ENCODE measurements around the gene SETD2.
"Not testable (repeated sequence)": the region's sequence is repeated elsewhere in the genome, so short reads cannot be mapped to it uniquely, and the experiment has no call there.

SETD2 gene, protein sequence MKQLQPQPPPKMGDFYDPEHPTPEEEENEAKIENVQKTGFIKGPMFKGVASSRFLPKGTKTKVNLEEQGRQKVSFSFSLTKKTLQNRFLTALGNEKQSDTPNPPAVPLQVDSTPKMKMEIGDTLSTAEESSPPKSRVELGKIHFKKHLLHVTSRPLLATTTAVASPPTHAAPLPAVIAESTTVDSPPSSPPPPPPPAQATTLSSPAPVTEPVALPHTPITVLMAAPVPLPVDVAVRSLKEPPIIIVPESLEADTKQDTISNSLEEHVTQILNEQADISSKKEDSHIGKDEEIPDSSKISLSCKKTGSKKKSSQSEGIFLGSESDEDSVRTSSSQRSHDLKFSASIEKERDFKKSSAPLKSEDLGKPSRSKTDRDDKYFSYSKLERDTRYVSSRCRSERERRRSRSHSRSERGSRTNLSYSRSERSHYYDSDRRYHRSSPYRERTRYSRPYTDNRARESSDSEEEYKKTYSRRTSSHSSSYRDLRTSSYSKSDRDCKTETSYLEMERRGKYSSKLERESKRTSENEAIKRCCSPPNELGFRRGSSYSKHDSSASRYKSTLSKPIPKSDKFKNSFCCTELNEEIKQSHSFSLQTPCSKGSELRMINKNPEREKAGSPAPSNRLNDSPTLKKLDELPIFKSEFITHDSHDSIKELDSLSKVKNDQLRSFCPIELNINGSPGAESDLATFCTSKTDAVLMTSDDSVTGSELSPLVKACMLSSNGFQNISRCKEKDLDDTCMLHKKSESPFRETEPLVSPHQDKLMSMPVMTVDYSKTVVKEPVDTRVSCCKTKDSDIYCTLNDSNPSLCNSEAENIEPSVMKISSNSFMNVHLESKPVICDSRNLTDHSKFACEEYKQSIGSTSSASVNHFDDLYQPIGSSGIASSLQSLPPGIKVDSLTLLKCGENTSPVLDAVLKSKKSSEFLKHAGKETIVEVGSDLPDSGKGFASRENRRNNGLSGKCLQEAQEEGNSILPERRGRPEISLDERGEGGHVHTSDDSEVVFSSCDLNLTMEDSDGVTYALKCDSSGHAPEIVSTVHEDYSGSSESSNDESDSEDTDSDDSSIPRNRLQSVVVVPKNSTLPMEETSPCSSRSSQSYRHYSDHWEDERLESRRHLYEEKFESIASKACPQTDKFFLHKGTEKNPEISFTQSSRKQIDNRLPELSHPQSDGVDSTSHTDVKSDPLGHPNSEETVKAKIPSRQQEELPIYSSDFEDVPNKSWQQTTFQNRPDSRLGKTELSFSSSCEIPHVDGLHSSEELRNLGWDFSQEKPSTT (N-terminal part only)

DNA sequence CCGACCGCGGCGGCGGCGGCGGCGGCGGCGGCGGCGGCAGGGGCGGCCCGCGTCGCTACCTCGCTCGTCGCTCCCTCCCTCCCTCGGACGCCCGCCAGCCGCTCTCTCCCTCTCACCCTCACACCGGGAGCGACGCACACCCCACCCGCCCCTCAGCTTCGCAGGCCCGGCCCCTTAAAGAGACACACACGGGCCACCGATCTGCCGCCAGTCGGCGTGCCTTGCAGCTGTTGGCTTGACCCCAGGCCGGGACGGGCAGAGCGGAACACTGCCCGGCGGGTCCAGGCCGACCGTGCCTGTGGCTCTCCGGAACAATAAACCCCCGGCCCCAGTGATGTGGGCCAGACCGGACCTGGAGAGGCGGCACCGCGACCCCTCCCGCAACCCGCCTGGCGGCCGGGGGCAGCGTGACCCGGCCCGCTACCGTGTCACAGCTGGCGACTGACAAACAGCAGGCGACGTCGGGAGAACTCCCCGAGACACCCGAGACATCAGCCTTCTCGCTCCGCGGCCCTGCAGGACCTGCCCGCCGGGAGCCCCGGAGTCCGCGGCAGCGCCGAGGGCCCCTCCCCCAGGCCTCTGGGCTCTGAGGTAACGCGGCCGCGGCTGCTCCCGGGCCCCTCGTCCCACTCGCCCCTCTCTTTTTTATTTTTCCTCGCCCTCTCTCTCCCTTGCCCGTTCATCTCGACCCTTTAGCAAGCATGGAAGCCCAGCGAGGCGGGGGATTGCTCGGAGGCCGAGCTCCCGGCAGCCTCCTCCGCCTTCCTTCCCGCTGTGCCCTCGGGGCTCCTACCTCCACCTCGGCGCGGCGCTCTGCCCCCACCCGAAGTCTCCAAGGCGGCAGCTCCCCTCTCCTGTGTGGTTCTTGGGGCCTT lies at the start of gene SETD2:
Gene SETD2 (minus strand): TSS at position 107 of the 875 bp plus-strand sequence. CDS start 189 bp downstream, outside the sequence.
- peak; percentile 93 for DNase-seq

DNA sequence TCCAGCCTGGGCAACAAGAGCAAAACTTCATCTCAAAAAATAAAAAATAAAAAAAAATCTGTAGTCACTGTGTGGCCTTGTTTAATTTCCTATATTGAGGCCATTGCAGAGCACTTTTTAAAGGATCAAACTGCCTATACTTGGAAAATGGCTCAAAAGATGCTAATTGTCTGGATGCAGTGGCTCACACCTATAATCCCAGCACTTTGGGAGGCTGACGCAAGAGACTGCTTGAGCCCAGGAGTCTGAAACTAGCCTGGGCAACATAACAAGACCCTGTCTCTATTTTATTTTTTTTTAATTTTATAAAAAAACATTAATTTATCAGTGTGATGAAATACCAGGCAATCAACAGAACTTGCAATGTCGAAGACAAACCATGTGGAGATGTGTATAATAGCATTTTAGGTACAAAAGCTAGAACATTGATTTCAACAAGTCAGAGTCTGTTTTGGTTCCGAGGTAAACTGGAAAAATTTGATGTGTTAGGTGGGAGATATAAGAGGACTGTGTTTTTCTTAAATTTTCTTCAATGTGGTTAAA lies 47.0 kb upstream of the SETD2 start:
- DNase-seq = no peak

DNA sequence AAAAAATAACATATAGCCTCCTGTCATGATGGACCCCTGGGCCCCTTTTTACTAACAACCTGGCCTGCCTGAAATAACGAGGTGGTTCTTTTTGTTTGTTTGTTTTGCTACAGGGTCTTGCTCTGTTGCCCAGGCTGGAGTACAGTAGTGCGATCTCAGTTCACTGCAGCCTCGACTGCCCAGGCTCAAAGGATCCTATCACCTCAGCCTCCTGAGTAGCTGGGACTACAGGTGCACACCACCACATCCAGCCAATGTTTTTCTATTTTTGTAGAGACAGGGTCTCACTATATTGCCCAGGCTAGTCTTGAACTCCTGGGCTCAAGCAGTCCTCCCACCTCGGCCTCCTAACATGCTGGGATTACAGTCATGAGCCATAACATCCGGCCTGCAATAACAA lies 42.1 kb upstream of the SETD2 start:
- not testable (repeated sequence) for DNase-seq

GRCh38 chr3:47204875-47205274 lies 41.0 kb upstream of the SETD2 start:
- DNase-seq = no peak

- no peak for DNase-seq
Observed at GRCh38 chr3:47202542-47202941, 38.6 kb upstream of the SETD2 start.

- no peak for DNase-seq
Observed at GRCh38 chr3:47197287-47197686, 33.4 kb upstream of the SETD2 start.

GRCh38 chr3:47194994-47195393 lies 31.1 kb upstream of the SETD2 start:
- DNase-seq = no peak

- DNase-seq = no peak
Observed at GRCh38 chr3:47193871-47194859, 30.3 kb upstream of the SETD2 start.

- no peak for DNase-seq
Observed at GRCh38 chr3:47186285-47186684, 22.4 kb upstream of the SETD2 start.

GRCh38 chr3:47181685-47182084 lies 17.8 kb upstream of the SETD2 start:
- not testable (repeated sequence) for DNase-seq

- not testable (repeated sequence) for DNase-seq
Observed at GRCh38 chr3:47180011-47180410, 16.1 kb upstream of the SETD2 start.

GRCh38 chr3:47176582-47176981 lies 12.7 kb upstream of the SETD2 start:
- DNase-seq = no peak

- DNase-seq = peak; percentile 68
Observed at GRCh38 chr3:47163169-47164006, 525 bp downstream of the SETD2 start.

DNA sequence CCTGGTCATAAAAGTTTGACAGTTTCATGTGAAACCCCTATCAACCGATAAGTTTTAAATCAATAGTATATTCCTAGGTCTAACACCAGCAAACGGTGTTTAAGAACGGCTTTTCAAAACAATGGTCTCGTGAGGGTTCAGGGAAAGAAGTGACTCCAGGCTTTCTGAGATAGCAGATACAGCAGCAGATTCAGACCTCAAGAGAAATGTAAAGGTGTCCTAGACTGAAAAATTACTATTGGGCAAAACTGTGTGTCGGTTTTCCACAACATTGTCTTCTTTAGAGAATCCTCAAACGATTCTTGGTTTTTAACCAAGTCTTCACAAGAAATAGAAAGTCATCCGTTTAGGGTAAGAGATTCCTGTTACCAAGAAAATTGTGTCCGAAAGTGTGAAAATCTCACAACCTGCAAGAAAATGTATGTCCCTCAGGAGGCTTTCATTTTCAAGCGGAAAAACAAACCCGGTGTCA lies 1.2 kb downstream of the SETD2 start:
- DNase-seq = no peak

- no peak for DNase-seq
Observed at GRCh38 chr3:47161983-47162696, 1.8 kb downstream of the SETD2 start.

- no peak for DNase-seq
Observed at GRCh38 chr3:47159820-47160219, 4.1 kb downstream of the SETD2 start.

DNA sequence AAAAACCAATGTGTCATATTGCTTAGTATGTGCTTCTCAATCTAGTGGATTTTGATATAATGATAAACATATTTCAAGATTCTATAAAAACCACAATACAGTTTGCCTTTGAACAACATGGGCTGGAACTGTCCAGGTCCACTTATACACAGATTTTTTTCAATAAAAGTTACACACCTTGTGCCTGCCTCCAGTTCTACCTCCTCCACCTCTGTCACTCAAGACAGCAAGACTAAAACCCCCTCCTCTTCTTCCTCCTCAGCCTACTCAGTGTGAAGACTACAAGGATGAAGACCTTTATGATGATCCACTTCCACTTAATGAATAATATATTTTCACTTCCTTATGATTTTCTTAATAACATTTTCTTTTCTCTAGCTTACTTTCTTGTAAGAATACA lies 5.7 kb downstream of the SETD2 start:
- DNase-seq = no peak

DNA sequence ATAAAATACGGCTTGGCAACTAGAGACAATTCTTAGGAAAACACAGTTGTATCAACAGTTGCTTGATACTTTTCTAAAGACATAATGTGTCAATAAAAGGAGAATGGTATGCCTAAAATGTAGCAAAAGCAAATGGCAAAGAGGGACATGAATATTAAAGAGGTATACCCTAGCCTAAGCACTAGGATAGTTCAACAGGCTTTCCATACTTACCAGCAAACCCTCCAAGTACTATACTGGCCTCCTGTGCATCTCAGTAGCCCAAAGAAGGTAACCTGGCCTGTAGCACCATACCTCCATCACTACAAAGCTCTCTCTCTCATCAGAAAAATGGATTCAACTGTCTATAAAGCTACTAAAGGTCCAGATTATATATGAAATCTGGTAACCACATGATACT lies 7.5 kb downstream of the SETD2 start:
- DNase-seq = no peak

GRCh38 chr3:47152578-47152977 lies 11.3 kb downstream of the SETD2 start:
- DNase-seq = no peak
